H9 (cell line): Measurements from ENCODE around the gene RPL10A. TPM values are rescaled to one million over a fixed set of nuclear protein-coding genes. Genes with fewer than 3 reads are reported as not detected.

ENCODE experiments used
- DNase-seq: peaks from one replicate; pipeline ENCODE4 v3.0.0-alpha.2; 2017
- H2AFZ ChIP-seq: one replicate; pipeline ENCODE4 v1.6.1; 2013; ENCODE audit warnings: mild to moderate bottlenecking, low read length, control low read depth, moderate library complexity
- H2AK5ac ChIP-seq: 2 replicates; pipeline ENCODE4 v1.6.1; 2013; ENCODE audit warnings: low read length, control low read depth, mixed read lengths; ENCODE audit not compliant: insufficient read length
- H2BK120ac ChIP-seq: one replicate; pipeline ENCODE4 v1.6.1; 2013; ENCODE audit warnings: low read depth, mild to moderate bottlenecking, low read length, control low read depth, inconsistent platforms; ENCODE audit not compliant: poor library complexity, severe bottlenecking
- H2BK12ac ChIP-seq: 2 replicates; pipeline ENCODE4 v1.6.1; 2013; ENCODE audit warnings: low read length, control low read depth, mixed read lengths, low read depth; ENCODE audit not compliant: insufficient read length
- H2BK15ac ChIP-seq: 2 replicates; pipeline ENCODE4 v1.6.1; 2013; ENCODE audit warnings: low read depth, low read length, control low read depth
- H2BK20ac ChIP-seq: one replicate; pipeline ENCODE4 v1.6.1; 2013; ENCODE audit warnings: low read depth, mild to moderate bottlenecking, low read length, control low read depth, inconsistent platforms; ENCODE audit not compliant: poor library complexity, severe bottlenecking
- H2BK5ac ChIP-seq: 2 replicates; pipeline ENCODE4 v1.6.1; 2013; ENCODE audit warnings: low read length, control low read depth, mixed read lengths; ENCODE audit not compliant: insufficient read length
- H3K14ac ChIP-seq: 2 replicates; pipeline ENCODE4 v1.6.1; 2013; ENCODE audit warnings: low read length, control low read depth; ENCODE audit not compliant: insufficient read depth
- H3K18ac ChIP-seq: 2 replicates; pipeline ENCODE4 v1.6.1; 2013; ENCODE audit warnings: low read depth, mild to moderate bottlenecking, mixed read lengths, low read length, control low read depth; ENCODE audit not compliant: insufficient read length
- H3K23ac ChIP-seq: 2 replicates; pipeline ENCODE4 v1.6.1; 2013; ENCODE audit warnings: low read length, control low read depth, mixed read lengths, low read depth; ENCODE audit not compliant: insufficient read length
- H3K23me2 ChIP-seq: 2 replicates; pipeline ENCODE4 v1.6.1; 2013; ENCODE audit warnings: low read depth, mild to moderate bottlenecking, mixed read lengths, low read length, control low read depth; ENCODE audit not compliant: insufficient read length, poor library complexity, severe bottlenecking
- H3K27ac ChIP-seq: 2 replicates; pipeline ENCODE4 v1.5.1; 2013; ENCODE audit warnings: low read length, control low read depth, mixed read lengths, low read depth; ENCODE audit not compliant: insufficient read length
- H3K27me3 ChIP-seq: 2 replicates; pipeline ENCODE4 v1.6.1; 2013; ENCODE audit warnings: low read length, control low read depth, inconsistent platforms; ENCODE audit not compliant: insufficient read depth
- H3K4ac ChIP-seq: 2 replicates; pipeline ENCODE4 v1.6.1; 2013; ENCODE audit warnings: low read depth, mild to moderate bottlenecking, control low read depth, inconsistent platforms, low read length, moderate library complexity
- H3K4me1 ChIP-seq: 2 replicates; pipeline ENCODE4 v1.6.1; 2013; ENCODE audit warnings: low read length, control low read depth, inconsistent platforms; ENCODE audit not compliant: insufficient read depth
- H3K4me2 ChIP-seq: 2 replicates; pipeline ENCODE4 v1.6.1; 2013; ENCODE audit warnings: low read length, control low read depth, mixed read lengths; ENCODE audit not compliant: insufficient read length, insufficient read depth
- H3K56ac ChIP-seq: 2 replicates; pipeline ENCODE4 v1.6.1; 2013; ENCODE audit warnings: low read depth, mild to moderate bottlenecking, mixed read lengths, low read length, control low read depth; ENCODE audit not compliant: insufficient read length
- H3K79me1 ChIP-seq: 2 replicates; pipeline ENCODE4 v1.6.1; 2013; ENCODE audit warnings: low read depth, mild to moderate bottlenecking, moderate library complexity, low read length, control low read depth, inconsistent platforms; ENCODE audit not compliant: insufficient read depth, poor library complexity, severe bottlenecking
- H3K79me2 ChIP-seq: 2 replicates; pipeline ENCODE4 v1.6.1; 2013; ENCODE audit warnings: low read length, control low read depth, inconsistent platforms; ENCODE audit not compliant: insufficient read depth
- H3K9ac ChIP-seq: 2 replicates; pipeline ENCODE4 v1.6.1; 2013; ENCODE audit warnings: low read length, control low read depth, mixed read lengths; ENCODE audit not compliant: insufficient read length; ENCODE audit errors: extremely low read depth
- H3K9me3 ChIP-seq: one replicate; pipeline ENCODE4 v1.6.1; 2013; ENCODE audit warnings: low read depth, low read length, inconsistent platforms; ENCODE audit not compliant: control insufficient read depth
- H3T11ph ChIP-seq: one replicate; pipeline ENCODE4 v1.6.1; 2013; ENCODE audit warnings: mild to moderate bottlenecking, low read length, control low read depth, inconsistent platforms
- H4K20me1 ChIP-seq: one replicate; pipeline ENCODE4 v1.6.1; 2013; ENCODE audit not compliant: control insufficient read depth, insufficient read length, insufficient read depth
- H4K5ac ChIP-seq: 2 replicates; pipeline ENCODE4 v1.6.1; 2013; ENCODE audit warnings: low read depth, mild to moderate bottlenecking, mixed read lengths, low read length, control low read depth; ENCODE audit not compliant: insufficient read length
- H4K8ac ChIP-seq: replicated peaks from 2 replicates; pipeline ENCODE4 v1.6.1; 2013; ENCODE audit warnings: low read length, control low read depth, mixed read lengths, low read depth; ENCODE audit not compliant: insufficient read length
- H4K91ac ChIP-seq: 2 replicates; pipeline ENCODE4 v1.6.1; 2013; ENCODE audit warnings: low read depth, mild to moderate bottlenecking, moderate library complexity, mixed read lengths, low read length, control low read depth; ENCODE audit not compliant: insufficient read length
- H3K27ac Mint-ChIP-seq, 3 experiments: 2 replicates in 2 of 3; 3 replicates in 1 of 3; pipeline ENCODE4 v1.8.0; 2020 to 2021; ENCODE audit warnings: mixed read lengths in 3 of 3, mild to moderate bottlenecking in 1 of 3, moderate library complexity in 1 of 3
- H3K27me3 Mint-ChIP-seq: 2 replicates; pipeline ENCODE4 v1.8.0; 2021; ENCODE audit warnings: low read depth, mild to moderate bottlenecking, moderate library complexity, mixed read lengths
- H3K36me3 Mint-ChIP-seq, 3 experiments: 2 replicates in 2 of 3; 3 replicates in 1 of 3; pipeline ENCODE4 v1.8.0; 2020 to 2021; ENCODE audit warnings: low read depth in 3 of 3, mixed read lengths in 3 of 3; ENCODE audit not compliant: insufficient read depth in 1 of 3
- H3K4me1 Mint-ChIP-seq, 2 experiments: 2 replicates each; pipeline ENCODE4 v1.8.0; 2020; ENCODE audit warnings: mixed read lengths in 2 of 2
- H3K4me3 Mint-ChIP-seq, 2 experiments: 2 replicates in 1 of 2; 3 replicates in 1 of 2; pipeline ENCODE4 v1.8.0; 2020 to 2021; ENCODE audit warnings: mild to moderate bottlenecking in 2 of 2, mixed read lengths in 2 of 2, moderate library complexity in 1 of 2
- H3K9me3 Mint-ChIP-seq, 2 experiments: 2 replicates in 1 of 2; 3 replicates in 1 of 2; pipeline ENCODE4 v1.8.0; 2020; ENCODE audit warnings: mild to moderate bottlenecking in 2 of 2, mixed read lengths in 2 of 2, moderate library complexity in 1 of 2
- WGBS: extraction: QIAGEN DNeasy Blood & Tissue Kit; methylation state at CpG from one replicate; pipeline ENCODE4 v1.1.7; 2013; ENCODE audit warnings: missing lambda C conversion rate, low lambda C conversion rate, mixed read lengths; ENCODE audit not compliant: insufficient read length; ENCODE audit errors: extremely low coverage; 5-methylcytosine and 5-hydroxymethylcytosine counted together
- total RNA-seq: library from RNA; stranded (reverse); gene quantifications from 2 replicates; pipeline ENCODE4 v1.2.1, GENCODE V29; 2021
- TF ChIP-seq, protein P1 (sequence below): fragments of 200-600 bp; sonication (generic); conservative IDR thresholded peaks from 3 replicates; pipeline ENCODE4 v1.8.0; 2021; ENCODE audit warnings: antibody characterized with exemption, mild to moderate bottlenecking

RPL10A gene
- total RNA-seq, 1 experiment from 2014 or later: 1,830 TPM

DNA sequence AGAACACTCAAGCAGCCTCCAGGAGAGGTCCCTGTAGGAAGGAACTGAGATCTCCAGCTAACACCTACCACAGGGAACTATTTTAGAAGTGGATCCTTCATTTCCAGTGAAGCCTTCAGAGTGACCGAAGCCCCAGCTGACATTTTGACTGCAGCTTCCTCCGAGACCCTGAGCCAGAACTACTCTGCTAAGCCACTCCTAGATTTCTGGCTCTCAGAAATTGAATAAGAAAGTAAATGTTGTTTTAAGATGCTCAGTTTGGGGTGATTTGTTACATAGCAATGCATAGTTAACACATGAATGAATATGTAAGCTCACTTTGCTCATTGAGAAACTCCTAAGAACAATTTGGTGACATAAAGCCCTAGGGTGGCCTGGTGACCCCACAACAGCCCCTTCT, 39.0 kb downstream of the RPL10A start:
- Histone ChIP-seq H2BK15ac (no peak overlapping the region), H3K9ac (no peak overlapping the region), H3K4me2 (no peak overlapping the region), H3K79me2 (no peaks in the 10 kb centered on the region), H3K14ac (no peak overlapping the region), H3K23ac (no peak overlapping the region), H3T11ph (no peak overlapping the region), H2AFZ (no peak overlapping the region), H2BK5ac (no peak overlapping the region), H3K79me1 (no peaks in the 10 kb centered on the region), H2BK120ac (no peak overlapping the region), H3K9me3 (no peaks in the 10 kb centered on the region), H3K23me2 (peaks cover 3% of the 10 kb centered on the region), H2BK20ac (no peak overlapping the region), H2BK12ac (no peak overlapping the region), H4K20me1 (no peaks in the 10 kb centered on the region), H3K4me1 (peaks cover 8% of the 10 kb centered on the region; the same call in 1 of the 2 replicates), H4K91ac (no peak overlapping the region), H3K27ac (no peak overlapping the region), H3K27me3 (no peaks in the 10 kb centered on the region; the same call in 1 of the 2 replicates), H2AK5ac (no peak overlapping the region), H3K56ac (no peak overlapping the region), H4K8ac (no peak overlapping the region), H4K5ac (no peak overlapping the region), H3K18ac (no peak overlapping the region), H3K4ac (no peak overlapping the region)
- H3K4me3 Mint-ChIP-seq: no peak overlapping the region; a peak in 1 of 5 replicates
- H3K27me3 Mint-ChIP-seq: peaks cover 24% of the 10 kb centered on the region
- no CpG with 5 or more reads among the region's 2 CpGs for WGBS
- H3K36me3 Mint-ChIP-seq: no peaks in the 10 kb centered on the region
- TF ChIP-seq, protein P1, sequence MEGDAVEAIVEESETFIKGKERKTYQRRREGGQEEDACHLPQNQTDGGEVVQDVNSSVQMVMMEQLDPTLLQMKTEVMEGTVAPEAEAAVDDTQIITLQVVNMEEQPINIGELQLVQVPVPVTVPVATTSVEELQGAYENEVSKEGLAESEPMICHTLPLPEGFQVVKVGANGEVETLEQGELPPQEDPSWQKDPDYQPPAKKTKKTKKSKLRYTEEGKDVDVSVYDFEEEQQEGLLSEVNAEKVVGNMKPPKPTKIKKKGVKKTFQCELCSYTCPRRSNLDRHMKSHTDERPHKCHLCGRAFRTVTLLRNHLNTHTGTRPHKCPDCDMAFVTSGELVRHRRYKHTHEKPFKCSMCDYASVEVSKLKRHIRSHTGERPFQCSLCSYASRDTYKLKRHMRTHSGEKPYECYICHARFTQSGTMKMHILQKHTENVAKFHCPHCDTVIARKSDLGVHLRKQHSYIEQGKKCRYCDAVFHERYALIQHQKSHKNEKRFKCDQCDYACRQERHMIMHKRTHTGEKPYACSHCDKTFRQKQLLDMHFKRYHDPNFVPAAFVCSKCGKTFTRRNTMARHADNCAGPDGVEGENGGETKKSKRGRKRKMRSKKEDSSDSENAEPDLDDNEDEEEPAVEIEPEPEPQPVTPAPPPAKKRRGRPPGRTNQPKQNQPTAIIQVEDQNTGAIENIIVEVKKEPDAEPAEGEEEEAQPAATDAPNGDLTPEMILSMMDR: no peak
- H3K9me3 Mint-ChIP-seq: no peaks in the 10 kb centered on the region
- DNase-seq: no peak
- peaks cover 32 to 57% of the 10 kb centered on the region in 2 experiments for H3K4me1 Mint-ChIP-seq
- H3K27ac Mint-ChIP-seq: no peak overlapping the region
